Measurements from ENCODE around the gene FAM120C. TPM values are rescaled to one million over a fixed set of nuclear protein-coding genes. Genes with fewer than 3 reads are reported as not detected.

Gene FAM120C, protein sequence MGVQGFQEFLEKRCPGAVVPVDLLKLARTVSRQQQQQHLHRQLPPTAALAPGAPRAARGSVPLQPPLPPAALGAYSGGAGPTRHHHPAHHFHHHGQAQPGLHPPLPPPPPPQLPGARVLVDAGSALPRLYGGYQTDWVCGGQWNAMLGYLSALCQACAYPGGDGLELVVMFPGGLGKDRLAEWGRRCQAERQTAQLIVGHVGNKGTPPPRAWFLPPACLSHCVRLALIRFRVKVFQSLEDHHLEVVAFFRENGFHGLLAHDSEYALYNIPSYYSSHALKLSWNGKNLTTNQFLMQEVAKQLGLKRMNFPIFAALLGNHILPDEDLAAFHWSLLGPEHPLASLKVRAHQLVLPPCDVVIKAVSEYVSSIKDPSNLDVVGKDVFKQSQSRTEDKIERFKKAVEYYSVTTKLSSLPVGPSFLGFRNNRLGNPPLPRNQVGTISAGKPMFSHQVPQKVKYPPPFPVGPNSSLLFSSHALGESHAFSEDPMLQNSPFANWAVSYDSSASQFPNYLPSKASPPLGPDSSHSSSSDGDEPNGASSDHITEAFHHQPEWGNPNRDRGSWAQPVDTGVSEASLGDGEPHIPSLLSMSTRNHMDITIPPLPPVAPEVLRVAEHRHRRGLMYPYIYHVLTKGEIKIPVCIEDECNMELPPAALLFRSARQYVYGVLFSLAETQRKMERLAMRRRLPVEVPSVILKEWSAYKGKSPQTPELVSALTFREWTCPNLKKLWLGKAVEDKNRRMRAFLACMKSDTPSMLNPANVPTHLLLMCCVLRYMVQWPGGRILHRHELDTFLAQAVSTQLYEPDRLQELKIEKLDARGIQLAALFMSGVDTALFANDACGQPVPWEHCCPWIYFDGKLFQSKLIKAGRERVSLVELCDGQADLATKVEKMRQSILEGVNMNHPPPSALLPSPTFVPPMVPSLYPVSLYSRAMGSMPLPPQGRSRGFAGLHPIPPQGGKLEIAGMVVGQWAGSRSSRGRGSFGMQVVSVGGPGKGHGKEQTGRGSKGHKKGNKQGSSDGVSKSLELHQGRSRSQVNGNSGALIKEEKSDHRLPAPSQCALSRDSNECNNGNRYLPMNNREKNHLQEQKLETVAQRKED
- 6.0 and 8.6 TPM in 2 replicates for total RNA-seq

GRCh38 chrX:54182864-54183613 lies at the start of gene FAM120C:
TSS of gene FAM120C (minus strand) at chrX:54183254. CDS start at chrX:54183198, 56 bp downstream.

GRCh38 chrX:54044126-54044876 lies 138.8 kb downstream of the FAM120C start, which contains the start of gene PHF8:
TSS of gene PHF8 (minus strand) at chrX:54044473. CDS start at chrX:54042728, 1,745 bp downstream.

Other genes with a start within 250 kb of the FAM120C start
- 15.7 and 21.8 TPM in 2 replicates for gene PHF8, start 138.8 kb downstream of the FAM120C start, total RNA-seq
- 0.15 and 0.17 TPM in 2 replicates for gene WNK3, start 174.8 kb upstream of the FAM120C start, total RNA-seq

Data from smooth muscle cell of trachea (primary cell).